HG02763 (cell line): ENCODE measurements around the gene DLG5.

Experiments
- ATAC-seq: cut with Tn5 transposase; IDR thresholded peaks from one replicate; pipeline ENCODE4 v1.9.1; 2021; ENCODE audit warnings: mild to moderate bottlenecking, moderate library complexity; ENCODE audit not compliant: unreplicated experiment

The DLG5 gene

GRCh38 chr10:77828377-77828776 lies 98.2 kb downstream of the DLG5 start:
- ATAC-seq: no peak

GRCh38 chr10:77827366-77827765 lies 99.2 kb downstream of the DLG5 start:
- no peak for ATAC-seq

GRCh38 chr10:77825965-77826364 lies 100.6 kb downstream of the DLG5 start:
- no peak for ATAC-seq

DNA sequence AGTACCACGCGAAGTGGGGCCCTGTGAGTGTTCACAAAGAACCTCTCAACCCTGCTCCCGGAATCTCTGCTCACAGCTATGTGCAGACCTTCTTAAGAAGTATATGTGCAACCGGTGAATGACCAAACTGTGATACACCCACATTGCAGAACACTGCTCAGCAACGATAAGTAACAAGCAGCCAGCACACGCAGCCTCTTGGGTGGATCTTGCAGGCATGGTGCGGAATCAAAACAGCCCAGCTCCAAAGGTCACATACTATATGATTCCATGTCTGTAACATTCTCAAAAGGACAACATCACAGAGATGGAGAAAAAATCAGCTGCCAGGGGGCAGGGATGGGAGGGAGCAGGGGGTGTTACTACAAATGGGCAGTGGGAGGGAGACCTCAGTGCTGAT lies 101.6 kb downstream of the DLG5 start:
- ATAC-seq: no peak

- no peak for ATAC-seq
Observed at GRCh38 chr10:77823811-77824542, 102.6 kb downstream of the DLG5 start.

DNA sequence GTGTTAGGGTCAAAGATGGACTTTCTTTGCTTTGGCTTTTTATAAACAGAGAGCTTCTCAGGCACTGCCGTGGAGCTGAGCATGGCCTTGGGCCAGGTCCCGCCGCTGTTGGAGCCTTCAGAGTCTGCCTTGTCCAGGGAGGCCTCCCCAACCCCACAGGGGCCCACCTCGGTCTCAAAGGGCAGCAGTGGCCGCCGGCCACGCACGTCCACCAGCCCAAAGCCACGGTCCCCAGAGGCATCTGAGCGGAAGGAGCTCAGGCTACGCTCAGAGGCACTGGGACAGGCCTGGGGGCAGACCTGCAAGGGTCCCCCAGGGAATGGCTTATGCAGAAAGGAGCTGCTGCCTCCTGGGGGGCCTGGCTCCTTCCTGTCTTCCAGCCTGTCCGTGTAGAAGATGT lies 105.0 kb downstream of the DLG5 start:
- no peak for ATAC-seq

DNA sequence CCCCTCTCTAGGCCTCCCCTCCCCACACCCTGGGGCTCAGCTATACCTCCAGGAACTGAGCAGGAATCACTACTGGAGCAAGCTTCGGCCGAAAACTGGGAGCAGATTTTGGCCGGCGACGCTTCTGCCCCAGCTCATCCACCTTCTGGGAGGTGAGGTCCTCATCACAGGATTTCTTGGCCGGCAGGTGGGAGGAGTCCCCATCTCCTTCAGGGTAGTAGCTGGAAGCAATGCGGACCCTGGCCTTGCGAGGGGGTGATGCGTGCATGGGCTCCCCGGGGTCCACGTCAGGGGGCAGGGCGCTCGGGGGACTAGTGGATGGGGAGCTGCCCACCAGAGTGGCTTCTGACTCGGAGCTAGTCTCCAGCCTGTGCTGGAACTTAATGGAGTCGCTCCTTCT lies 105.5 kb downstream of the DLG5 start:
- no peak for ATAC-seq

- no peak for ATAC-seq
Observed at GRCh38 chr10:77820349-77820748, 106.2 kb downstream of the DLG5 start.

DNA sequence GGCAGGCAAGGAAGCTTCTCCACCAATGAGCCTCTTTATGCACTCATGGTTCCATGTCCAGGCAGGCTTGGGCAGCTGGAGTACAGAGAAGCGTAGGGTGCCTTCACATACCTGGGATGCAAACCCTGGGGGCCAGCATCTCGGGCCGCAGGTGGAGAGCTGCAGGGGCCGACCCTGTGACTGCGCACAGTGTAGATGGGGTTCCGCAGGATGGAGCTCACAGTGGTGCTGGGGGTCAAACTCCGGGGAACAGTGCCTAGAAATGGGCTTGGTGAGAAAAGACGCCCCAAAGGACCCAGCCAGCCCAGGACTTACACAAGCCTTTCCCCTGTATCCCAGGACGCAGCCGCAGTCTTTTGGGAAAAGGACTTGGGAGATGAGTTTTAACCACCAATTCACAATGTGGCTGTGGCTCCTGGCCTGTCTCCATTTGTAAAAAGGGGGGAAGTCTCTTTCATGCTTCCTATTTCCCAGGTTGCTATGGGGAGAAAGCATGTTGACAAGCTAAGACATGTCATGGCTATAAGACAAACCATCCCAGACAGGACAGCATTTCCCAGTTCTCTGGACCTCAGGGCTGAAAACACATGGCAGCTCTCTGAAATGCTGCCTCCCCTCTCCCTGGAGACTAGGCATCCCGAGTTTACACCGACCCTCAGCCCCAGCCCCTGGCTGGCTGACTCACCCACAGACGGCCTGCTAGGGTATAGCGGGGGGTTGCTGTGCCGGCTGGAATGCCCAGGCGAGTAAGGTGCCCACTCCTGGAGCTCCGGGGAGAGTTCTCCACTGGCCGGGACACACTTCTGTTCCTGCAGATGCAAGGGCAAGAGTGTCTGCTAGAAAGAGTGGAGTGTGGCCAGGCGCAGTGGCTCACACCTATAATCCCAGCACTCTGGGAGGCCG lies 107.1 kb downstream of the DLG5 start:
- no peak for ATAC-seq

GRCh38 chr10:77818378-77818777 lies 108.2 kb downstream of the DLG5 start:
- ATAC-seq: no peak

- no peak for ATAC-seq
Observed at GRCh38 chr10:77817541-77817940, 109.0 kb downstream of the DLG5 start.

DNA sequence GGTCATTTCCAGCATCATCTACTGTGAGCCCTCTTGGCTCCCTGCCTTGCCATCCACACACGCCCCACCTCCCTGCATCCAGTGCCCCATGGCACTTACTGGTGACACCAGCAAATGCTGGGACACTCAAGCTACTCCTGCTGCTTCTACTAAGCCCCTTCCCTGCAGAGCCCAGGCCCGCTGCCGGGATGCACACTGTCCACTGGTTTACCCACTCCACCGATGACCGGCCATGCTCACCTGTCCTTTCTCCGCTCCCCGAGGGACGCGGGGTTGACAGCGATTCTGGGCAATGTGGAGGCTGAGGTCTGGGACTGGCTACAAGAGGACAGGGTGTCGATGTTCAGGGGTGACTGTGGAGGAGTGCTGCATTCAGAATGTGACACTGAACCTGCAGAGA lies 110.2 kb downstream of the DLG5 start:
- no peak for ATAC-seq

DNA sequence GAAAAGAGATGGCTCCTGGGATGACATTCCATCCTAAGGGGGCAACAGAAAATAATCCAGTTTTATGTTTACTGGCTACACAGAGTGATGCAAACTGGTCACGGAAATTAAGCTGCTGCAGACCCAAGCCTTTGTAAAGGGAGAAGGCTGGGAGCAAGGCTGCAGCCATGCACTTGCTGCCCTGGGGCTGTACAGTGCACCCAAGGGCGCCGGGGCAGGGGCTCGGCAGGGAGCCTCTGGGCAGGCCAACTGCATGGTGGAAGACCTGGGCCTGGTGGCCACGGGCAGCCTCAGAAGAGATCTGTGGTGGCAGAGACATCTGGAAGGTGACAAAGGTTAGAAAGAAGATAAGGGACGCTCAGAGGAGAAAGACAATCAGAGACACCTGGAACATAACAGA lies 113.8 kb downstream of the DLG5 start:
- ATAC-seq: no peak

GRCh38 chr10:77811831-77812430 lies 114.6 kb downstream of the DLG5 start:
- no peak for ATAC-seq

DNA sequence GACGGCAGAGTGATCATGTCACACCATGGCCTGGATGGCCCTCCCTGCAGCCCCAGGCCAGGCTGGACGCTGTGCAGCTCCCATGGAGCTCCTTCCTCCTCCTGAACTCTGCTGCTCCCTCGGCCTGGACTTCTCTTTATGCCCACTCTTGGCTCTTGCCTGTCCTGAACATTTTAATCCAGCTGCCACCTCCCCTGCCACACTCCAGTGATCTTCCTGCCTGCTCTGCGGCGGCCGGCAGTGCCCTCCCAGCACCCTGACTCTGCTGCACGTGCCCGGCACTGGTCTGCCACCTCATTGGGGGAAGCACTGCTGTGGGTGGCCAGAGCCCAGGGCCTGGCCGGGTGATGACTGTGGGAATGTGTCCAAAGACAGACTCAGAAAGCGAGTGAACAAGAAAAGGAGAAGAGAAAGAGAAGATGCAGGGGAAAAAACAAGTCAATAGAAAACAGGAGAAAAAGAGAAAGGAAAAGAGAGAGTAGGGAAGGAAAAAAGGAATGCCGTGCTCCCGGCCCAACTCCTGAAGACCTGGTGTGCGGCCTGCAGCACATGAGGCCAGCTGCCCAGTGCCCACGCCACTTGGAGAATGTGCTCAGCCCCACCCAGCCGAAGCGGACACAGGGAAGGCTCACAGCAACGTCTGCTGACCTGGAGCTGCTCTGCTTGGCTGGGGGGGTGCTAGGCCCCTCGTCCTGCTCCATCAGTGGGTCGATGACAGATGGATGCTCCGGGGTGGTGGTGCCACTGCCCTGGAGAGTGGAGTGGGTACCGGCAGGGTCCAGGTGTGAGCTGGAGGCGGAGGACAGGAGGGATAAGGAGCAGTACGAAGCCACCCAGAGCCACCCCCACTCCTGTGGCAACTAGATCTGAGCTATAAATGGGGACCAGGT lies 115.9 kb downstream of the DLG5 start:
- ATAC-seq: no peak

GRCh38 chr10:77809336-77809735 lies 117.2 kb downstream of the DLG5 start:
- no peak for ATAC-seq

DNA sequence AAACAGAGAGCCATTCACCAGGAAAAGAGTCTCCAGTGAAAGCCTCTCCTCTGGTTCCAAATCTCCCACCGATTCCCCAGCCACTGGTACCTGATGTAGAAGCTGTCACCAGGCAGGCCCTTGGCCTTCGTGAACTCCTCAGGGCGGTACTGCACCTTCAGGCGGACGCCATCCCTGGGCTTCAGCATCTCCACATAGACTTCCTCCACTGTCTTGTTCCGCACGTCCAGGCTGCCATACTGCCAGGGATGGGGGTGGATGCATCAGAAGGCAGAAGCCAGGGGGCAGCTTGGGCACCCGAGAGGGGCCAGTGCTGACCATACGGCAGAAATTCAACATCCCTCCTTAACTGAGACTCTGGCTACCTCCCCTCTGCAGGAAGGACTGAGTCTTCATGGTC lies 118.8 kb downstream of the DLG5 start:
- ATAC-seq: no peak

- ATAC-seq: no peak
Observed at GRCh38 chr10:77806511-77807157, 119.9 kb downstream of the DLG5 start.

- no peak for ATAC-seq
Observed at GRCh38 chr10:77805676-77806075, 120.9 kb downstream of the DLG5 start.

DNA sequence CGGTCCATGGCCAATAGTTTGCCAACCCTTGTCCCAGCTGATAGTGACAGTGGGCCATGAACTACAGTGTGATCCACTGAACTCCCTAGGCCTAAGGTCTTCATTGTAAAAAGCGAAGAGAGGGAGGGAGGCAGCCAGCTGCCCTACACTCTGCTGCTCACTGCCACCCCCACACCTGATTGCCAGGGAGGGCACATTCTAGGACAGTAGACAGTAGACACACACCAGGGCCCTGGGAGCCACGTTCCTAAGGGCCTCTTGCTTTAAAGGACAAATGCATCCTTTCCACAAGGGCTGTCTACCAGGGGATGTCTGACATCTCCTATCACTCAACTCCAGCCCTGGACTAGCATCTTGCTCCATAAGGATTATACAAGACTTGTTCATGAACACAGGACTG lies 122.2 kb downstream of the DLG5 start:
- ATAC-seq: no peak
